B cell (primary cell): Measurements from ENCODE around the gene ABCA4.

Source experiments
- CTCF ChIP-seq: fragments of 200-600 bp; IDR thresholded peaks from one replicate; pipeline ENCODE4 v1.8.0; 2022; ENCODE audit warnings: antibody characterized with exemption, mild to moderate bottlenecking
- EZH2 ChIP-seq: IDR thresholded peaks from 2 replicates; pipeline ENCODE4 v1.6.1; 2012; ENCODE audit warnings: borderline replicate concordance, low read depth, mild to moderate bottlenecking, moderate library complexity, low read length; ENCODE audit not compliant: insufficient read depth, poor library complexity, severe bottlenecking

GRCh38 chr1:94093996-94094395 lies 27.0 kb downstream of the ABCA4 start:
- no peak for TF ChIP-seq CTCF
- TF ChIP-seq EZH2: no peak
